Renal cortex interstitium (tissue), 15 donors: Measurements from ENCODE around the gene KIF23. TPM values are rescaled to one million over a fixed set of nuclear protein-coding genes. Genes with fewer than 3 reads are reported as not detected.
"Not testable (repeated sequence)": the region's sequence is repeated elsewhere in the genome, so short reads cannot be mapped to it uniquely, and the experiment has no call there.

Experiments
- DNase-seq, 11 donors: peaks; one replicate each; pipeline ENCODE4 v3.0.0-alpha.2; 2013; ENCODE audit warnings: low read depth in 9 of 11, low spot score in 4 of 11; ENCODE audit errors: extremely low read depth in 1 of 11
- long read RNA-seq, 16 experiments: transcript quantifications; one replicate each; lab custom pipeline, GENCODE V29; 2026
- polyA plus RNA-seq, 3 donors: library from polyadenylated mRNA; unstranded; fragments of 120-200 nt; gene quantifications; one replicate each; pipeline ENCODE4 v1.2.1, GENCODE V29; 2013; ENCODE audit not compliant: insufficient read length in 3 of 3

Gene KIF23
- 10 to 100 TPM; 35.1 to 41.3 (median 40.0) TPM for polyA plus RNA-seq
- long read RNA-seq, donor 1, partial matches to known transcripts, result 0 of 2 reads
- long read RNA-seq, donor 1, other reads (novel, unspliced or antisense), result 0 of 2 reads
- long read RNA-seq, donor 2, result 0 reads
- long read RNA-seq, donor 3, partial matches to known transcripts, result 0 of 2 reads
- long read RNA-seq, donor 3, other reads (novel, unspliced or antisense), result 0 of 2 reads
- long read RNA-seq, donor 4, partial matches to known transcripts, result 0 of 2 reads
- long read RNA-seq, donor 4, other reads (novel, unspliced or antisense), result 0 of 2 reads
- long read RNA-seq, donor 5, result 0 reads
- long read RNA-seq, donor 6, partial matches to known transcripts, result 0 of 4 reads
- long read RNA-seq, donor 6, other reads (novel, unspliced or antisense), result 0 of 4 reads
- long read RNA-seq, donor 7, partial matches to known transcripts, result 5 of 8 reads
- long read RNA-seq, donor 7, other reads (novel, unspliced or antisense), result 0 of 8 reads
- long read RNA-seq, donor 8, result 0 reads
- long read RNA-seq, donor 9, partial matches to known transcripts, result 0 of 1 reads
- long read RNA-seq, donor 9, other reads (novel, unspliced or antisense), result 0 of 1 reads
- long read RNA-seq, donor 10, partial matches to known transcripts, result 5 of 8 reads
- long read RNA-seq, donor 10, other reads (novel, unspliced or antisense), result 0 of 8 reads
- long read RNA-seq, donor 11, partial matches to known transcripts, result 8 of 10 reads
- long read RNA-seq, donor 11, other reads (novel, unspliced or antisense), result 0 of 10 reads
- long read RNA-seq, donor 12, partial matches to known transcripts, result 0 of 1 reads
- long read RNA-seq, donor 12, other reads (novel, unspliced or antisense), result 0 of 1 reads
- long read RNA-seq, donor 13, result 0 reads
- long read RNA-seq, donor 14, partial matches to known transcripts, result 0 of 2 reads
- long read RNA-seq, donor 14, other reads (novel, unspliced or antisense), result 0 of 2 reads
- long read RNA-seq, donor 15, result 0 reads
- long read RNA-seq, donor 16, partial matches to known transcripts, result 30 of 36 reads
- long read RNA-seq, donor 16, other reads (novel, unspliced or antisense), result 0 of 36 reads

GRCh38 chr15:69413822-69414700, at the start of gene KIF23:
Gene KIF23 (plus strand): TSS chr15:69414349. CDS start chr15:69414466, 117 bp downstream.
- DNase-seq, result peak; percentile 78 to 94 (median 90)

- DNase-seq, result no peak
Measured at GRCh38 chr15:69367236-69367635, 46.9 kb upstream of the KIF23 start.

DNA sequence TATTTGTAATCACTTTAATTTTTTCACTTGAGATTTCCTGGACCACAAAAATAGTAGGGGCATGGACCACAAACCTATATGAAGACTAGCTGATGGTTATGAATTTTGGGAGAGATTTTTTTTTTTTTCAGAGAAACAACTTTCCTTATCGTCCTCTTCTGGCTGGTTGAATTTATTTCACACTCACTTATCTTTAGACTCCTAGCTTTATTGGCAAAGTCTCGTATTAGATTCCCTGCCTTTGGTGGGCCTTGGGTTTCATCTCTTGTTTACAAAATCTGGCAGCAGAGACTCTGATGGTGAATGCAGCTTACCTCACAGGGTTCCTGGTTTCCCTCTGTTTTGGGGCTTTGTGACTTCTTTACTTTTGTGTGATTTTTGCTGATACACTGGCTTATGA, 44.5 kb upstream of the KIF23 start:
- no peak for DNase-seq

- no peak for DNase-seq
Measured at GRCh38 chr15:69373406-69373805, 40.7 kb upstream of the KIF23 start.

GRCh38 chr15:69375151-69375790, 38.9 kb upstream of the KIF23 start:
- no peak for DNase-seq

DNA sequence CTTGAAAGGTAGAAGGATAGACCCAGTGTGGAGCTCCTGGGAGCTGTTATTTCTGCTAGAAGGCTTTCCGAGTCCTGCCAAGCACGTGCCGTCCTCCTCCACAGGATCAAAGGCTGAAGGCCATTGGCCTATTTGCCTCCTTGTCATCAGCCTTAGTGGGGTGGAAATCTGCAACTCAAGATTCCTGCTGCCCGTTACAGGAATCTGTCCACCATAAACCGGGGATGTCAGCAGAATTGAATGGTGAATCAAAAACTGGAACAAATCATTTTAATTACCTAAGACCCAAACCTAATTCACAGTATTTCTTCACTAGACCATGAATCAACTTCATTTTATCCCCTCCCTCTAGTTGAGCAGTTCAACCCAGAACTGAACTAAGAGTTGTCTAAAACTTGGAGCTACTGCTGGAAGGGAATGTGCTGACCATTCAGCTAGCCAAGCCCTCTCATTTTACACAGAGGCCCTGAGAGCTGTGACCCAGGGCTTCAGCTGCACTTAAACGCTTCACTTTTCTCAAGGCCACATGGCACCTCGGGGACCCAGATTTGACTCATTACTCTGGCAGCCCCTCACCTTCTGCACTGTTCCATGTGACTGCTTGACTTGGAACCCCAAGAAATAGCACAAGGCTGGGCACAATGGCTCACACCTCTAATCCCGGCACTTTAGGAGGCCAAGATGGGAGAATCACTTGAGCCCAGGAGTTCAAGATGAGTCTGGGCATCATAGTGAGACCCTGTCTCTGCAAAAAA, 36.8 kb upstream of the KIF23 start:
- peak in 7 of 11 donors; percentile 25 to 65 (median 44) for DNase-seq

DNA sequence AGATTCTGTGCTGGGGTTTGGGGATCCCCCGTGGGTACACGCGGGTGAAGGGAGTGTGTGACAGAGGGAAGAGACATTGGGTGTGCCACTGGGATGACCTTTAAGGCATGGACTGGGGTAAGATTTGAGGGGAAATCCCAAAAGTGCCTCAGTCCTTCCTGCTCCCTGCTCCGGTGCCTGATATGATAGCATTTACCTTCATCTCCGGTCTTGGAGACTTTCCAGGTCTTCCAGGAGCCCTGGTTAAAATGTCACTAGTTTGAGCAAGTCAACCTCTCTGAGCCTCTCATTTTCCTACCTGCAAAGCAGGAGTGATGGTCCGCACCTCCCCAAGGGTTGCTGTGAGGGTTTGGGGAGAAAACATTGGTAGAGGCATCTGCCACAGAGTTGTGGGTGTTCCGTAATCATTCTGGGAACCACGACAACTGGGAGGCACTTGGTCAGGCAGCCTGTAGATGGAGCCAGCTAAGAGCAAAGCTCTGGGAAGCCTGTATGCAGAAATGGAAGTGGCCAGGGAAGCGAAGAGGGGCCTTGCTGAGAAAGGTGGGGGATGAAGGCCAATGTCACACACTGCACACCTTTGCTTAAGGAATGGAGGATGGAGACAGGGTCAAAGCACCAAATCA, 33.9 kb upstream of the KIF23 start:
- DNase-seq, result no peak

DNA sequence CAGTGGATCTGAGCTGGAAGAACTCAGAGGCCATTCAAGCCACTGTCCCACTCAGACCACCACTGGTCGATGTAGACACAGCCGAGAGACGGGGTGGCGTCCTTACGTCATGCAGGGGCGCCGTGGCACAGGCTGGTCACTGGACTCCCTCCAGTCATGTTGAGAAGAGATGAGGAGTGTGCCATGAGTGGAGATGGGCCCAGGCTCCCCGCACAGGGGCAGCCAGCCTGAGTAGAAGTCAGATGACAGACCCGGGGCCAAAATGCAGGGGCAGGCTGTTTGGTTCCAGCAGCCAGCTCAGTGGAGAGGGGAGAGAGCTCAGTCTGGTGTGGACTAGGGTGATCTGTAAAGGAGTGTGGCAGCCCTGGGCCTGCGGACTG, 33.4 kb upstream of the KIF23 start:
- no peak for DNase-seq

GRCh38 chr15:69382176-69382575, 32.0 kb upstream of the KIF23 start:
- DNase-seq, result not testable (repeated sequence)

- DNase-seq, result not testable (repeated sequence)
Measured at GRCh38 chr15:69384066-69384465, 30.1 kb upstream of the KIF23 start.

DNA sequence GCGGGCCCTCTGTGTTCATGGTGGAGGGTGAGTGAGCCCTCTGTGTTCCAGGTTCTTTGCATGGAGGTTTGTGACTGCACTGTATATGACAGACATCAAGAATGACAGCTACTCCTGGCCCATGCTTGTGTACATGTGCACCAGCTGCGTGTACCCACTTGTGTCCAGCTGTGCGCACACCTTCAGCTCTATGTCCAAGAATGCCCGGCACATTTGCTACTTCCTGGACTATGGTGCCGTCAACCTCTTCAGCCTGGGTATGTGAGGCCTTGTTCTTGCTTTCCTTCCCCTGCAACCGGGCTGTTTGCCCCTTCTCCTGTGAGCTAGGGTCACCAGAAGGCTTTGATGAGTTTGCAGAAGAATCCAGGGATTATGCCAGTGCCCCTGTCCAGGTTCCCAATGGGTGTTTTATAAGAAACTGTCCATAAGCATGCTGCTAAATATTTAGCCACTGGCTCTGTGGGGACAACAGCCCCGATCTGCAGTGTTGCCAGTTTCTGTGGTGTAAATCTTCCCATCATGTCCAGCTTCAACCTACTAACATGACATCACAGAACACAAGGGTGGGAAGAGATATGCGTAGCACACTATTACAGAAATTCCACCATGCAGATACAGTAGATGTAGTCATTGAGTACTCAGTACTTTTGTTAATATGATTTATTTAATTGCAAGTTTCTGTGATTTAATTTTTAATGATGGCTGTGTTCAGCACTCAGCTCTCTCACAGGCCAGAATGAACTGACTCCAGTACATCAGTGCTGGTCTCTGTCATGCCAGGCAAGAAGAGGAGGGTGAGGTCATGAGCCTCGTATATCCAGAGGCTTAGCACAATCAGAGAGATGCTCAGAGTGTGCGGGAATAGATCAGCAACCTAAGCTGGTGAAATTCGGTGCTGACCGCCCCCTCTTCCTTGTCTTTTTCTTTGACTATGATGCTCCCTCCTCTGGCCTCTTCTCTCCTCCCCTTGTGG, 29.2 kb upstream of the KIF23 start:
- no peak for DNase-seq

- no peak for DNase-seq
Measured at GRCh38 chr15:69385831-69386230, 28.3 kb upstream of the KIF23 start.

DNA sequence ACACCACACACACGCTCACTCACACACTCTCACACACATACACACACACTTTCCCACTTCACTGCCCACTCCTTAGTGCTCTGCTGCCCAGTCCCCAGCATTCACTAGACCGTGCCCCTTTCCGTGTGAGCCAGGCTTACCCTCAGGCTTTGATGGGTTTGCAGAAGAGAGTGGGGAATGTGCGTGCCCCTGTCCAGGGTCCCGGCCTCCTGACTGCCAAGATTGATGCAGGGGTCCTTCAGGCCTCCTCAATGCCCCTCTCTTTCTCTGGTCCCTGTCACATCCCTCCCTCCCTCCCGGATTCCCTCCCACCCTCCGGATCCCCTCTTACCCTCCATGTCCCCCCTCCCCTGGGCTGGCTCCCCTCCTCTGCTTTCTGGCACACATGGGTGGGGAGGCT, 27.9 kb upstream of the KIF23 start:
- no peak for DNase-seq

- DNase-seq, result no peak
Measured at GRCh38 chr15:69388260-69388705, 25.9 kb upstream of the KIF23 start.

DNA sequence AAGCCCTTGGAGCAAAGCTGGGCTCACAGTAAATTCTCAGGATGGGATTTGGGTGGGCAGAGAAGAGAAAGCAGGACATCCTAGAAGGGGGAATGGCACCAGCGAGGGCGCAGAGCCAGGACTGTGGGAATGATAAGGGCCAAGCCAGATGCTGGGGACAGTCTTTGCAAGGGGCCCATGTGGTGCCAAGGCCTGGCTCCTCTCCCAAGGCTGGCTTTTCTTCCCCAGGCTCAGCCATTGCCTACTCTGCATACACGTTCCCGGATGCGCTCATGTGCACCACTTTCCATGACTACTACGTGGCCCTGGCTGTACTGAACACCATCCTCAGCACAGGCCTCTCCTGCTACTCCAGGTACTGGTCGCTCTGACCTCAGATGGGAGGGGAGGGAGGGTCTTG, 24.7 kb upstream of the KIF23 start:
- no peak for DNase-seq

- DNase-seq, result no peak
Measured at GRCh38 chr15:69390575-69390974, 23.6 kb upstream of the KIF23 start.
